Muscle of leg (tissue), 11 donors: ENCODE data around the gene WDR27. TPM values are rescaled to one million over a fixed set of nuclear protein-coding genes. Genes with fewer than 3 reads are reported as not detected.

Experiments
- DNase-seq: peaks from one replicate; pipeline ENCODE4 v3.0.0; 2013
- H3K27ac ChIP-seq: one replicate; pipeline ENCODE4 v1.5.1; 2013; ENCODE audit warnings: mild to moderate bottlenecking, low read length, control low read depth
- H3K27me3 ChIP-seq: one replicate; pipeline ENCODE4 v1.6.1; 2013; ENCODE audit warnings: low read length; ENCODE audit not compliant: control insufficient read depth, insufficient read depth
- H3K36me3 ChIP-seq: one replicate; pipeline ENCODE4 v1.6.1; 2013; ENCODE audit warnings: low read length; ENCODE audit not compliant: control insufficient read depth, insufficient read depth
- H3K4me1 ChIP-seq: one replicate; pipeline ENCODE4 v1.6.1; 2013; ENCODE audit warnings: low read length; ENCODE audit not compliant: control insufficient read depth, insufficient read depth
- H3K4me3 ChIP-seq: one replicate; pipeline ENCODE4 v1.5.1; 2013; ENCODE audit warnings: low read length, control low read depth
- H3K9me3 ChIP-seq: replicated peaks from 2 replicates; pipeline ENCODE4 v1.6.1; 2013; ENCODE audit warnings: low read depth, low read length; ENCODE audit not compliant: control insufficient read depth
- WGBS: methylation state at CpG from one replicate; pipeline ENCODE4 v1.1.5; 2013; ENCODE audit warnings: missing lambda C conversion rate; ENCODE audit not compliant: insufficient coverage; 5-methylcytosine and 5-hydroxymethylcytosine counted together
- polyA plus RNA-seq, 8 donors: library from polyadenylated mRNA; unstranded; fragments of 120-200 nt; gene quantifications; one replicate each; pipeline versions ENCODE4 v1.2.1 to v1.2.3, GENCODE V29; 2013; ENCODE audit warnings: inconsistent platforms in 1 of 8, low replicate concordance in 1 of 8; ENCODE audit not compliant: insufficient read length in 8 of 8, insufficient read depth in 1 of 8
- total RNA-seq: library from RNA; stranded (reverse); fragments of 120-200 nt; gene quantifications from one replicate; pipeline ENCODE4 v1.2.4, GENCODE V29; 2013

The WDR27 gene
- total and polyA plus RNA-seq, 9 donors, result 21.5 to 49.4 (median 30.3) TPM

GRCh38 chr6:169558378-169558773 lies 143.5 kb downstream of the WDR27 start:
- Histone ChIP-seq H3K27me3 (no peaks in the 10 kb centered on the region), H3K4me1 (no peaks in the 10 kb centered on the region), H3K9me3 (no peaks in the 10 kb centered on the region), H3K36me3 (peaks cover 11% of the 10 kb centered on the region), H3K4me3 (no peak overlapping the region), H3K27ac (no peak overlapping the region)
- 85% methylated on average over 8 of the region's 8 CpGs for WGBS
- DNase-seq, result no peak

- WGBS, result no CpG with 5 or more reads among the region's 1 CpG
- Histone ChIP-seq H3K9me3 (no peaks in the 10 kb centered on the region), H3K36me3 (peaks cover 11% of the 10 kb centered on the region), H3K27me3 (no peaks in the 10 kb centered on the region), H3K27ac (no peak overlapping the region), H3K4me1 (peaks cover 2% of the 10 kb centered on the region), H3K4me3 (no peak overlapping the region)
- no peak for DNase-seq
Measured at GRCh38 chr6:169557887-169558286, 143.9 kb downstream of the WDR27 start.

GRCh38 chr6:169556758-169557548 lies 144.9 kb downstream of the WDR27 start:
- Histone ChIP-seq H3K4me3 (no peak overlapping the region), H3K27ac (no peak overlapping the region), H3K9me3 (no peaks in the 10 kb centered on the region), H3K27me3 (no peaks in the 10 kb centered on the region), H3K4me1 (peaks cover 8% of the 10 kb centered on the region), H3K36me3 (peaks cover 11% of the 10 kb centered on the region)
- no peak for DNase-seq
- WGBS, result 81% methylated on average over 6 of the region's 13 CpGs

- DNase-seq, result no peak
- Histone ChIP-seq H3K9me3 (no peaks in the 10 kb centered on the region), H3K4me1 (peaks cover 9% of the 10 kb centered on the region), H3K27ac (no peak overlapping the region), H3K4me3 (no peak overlapping the region), H3K36me3 (peaks cover 11% of the 10 kb centered on the region), H3K27me3 (no peaks in the 10 kb centered on the region)
- WGBS, result 90% methylated on average over 2 of the region's 5 CpGs
Measured at GRCh38 chr6:169555971-169556617, 145.7 kb downstream of the WDR27 start.

- Histone ChIP-seq H3K4me3 (no peak overlapping the region), H3K4me1 (no peaks in the 10 kb centered on the region), H3K9me3 (no peaks in the 10 kb centered on the region), H3K27me3 (no peaks in the 10 kb centered on the region), H3K36me3 (no peaks in the 10 kb centered on the region), H3K27ac (no peak overlapping the region)
- WGBS, result 92% methylated on average over 4 of the region's 6 CpGs
- DNase-seq, result no peak
Measured at GRCh38 chr6:169545982-169546381, 155.8 kb downstream of the WDR27 start.

- Histone ChIP-seq H3K9me3 (no peaks in the 10 kb centered on the region), H3K4me3 (no peak overlapping the region), H3K36me3 (no peaks in the 10 kb centered on the region), H3K4me1 (no peaks in the 10 kb centered on the region), H3K27me3 (no peaks in the 10 kb centered on the region), H3K27ac (no peak overlapping the region)
- no peak for DNase-seq
Measured at GRCh38 chr6:169543704-169544103, 158.1 kb downstream of the WDR27 start.

- no CpG with 5 or more reads among the region's 1 CpG for WGBS
Measured at GRCh38 chr6:169542491-169542890, 159.3 kb downstream of the WDR27 start.

GRCh38 chr6:169539176-169539897 lies 162.5 kb downstream of the WDR27 start:
- Histone ChIP-seq H3K9me3 (peaks cover 15% of the 10 kb centered on the region), H3K27ac (no peak overlapping the region), H3K27me3 (no peaks in the 10 kb centered on the region), H3K36me3 (no peaks in the 10 kb centered on the region), H3K4me3 (no peak overlapping the region), H3K4me1 (no peaks in the 10 kb centered on the region)
- WGBS, result 56% methylated on average over 4 of the region's 5 CpGs
- DNase-seq, result no peak

More at GRCh38 chr6:169542491-169542890, 159.3 kb downstream of the WDR27 start:
- H3K9me3 ChIP-seq, result no peaks in the 10 kb centered on the region
- no peak for DNase-seq
- no peak overlapping the region for H3K27ac ChIP-seq
- H3K4me1 ChIP-seq, result no peaks in the 10 kb centered on the region
- no peaks in the 10 kb centered on the region for H3K36me3 ChIP-seq
- no peak overlapping the region for H3K4me3 ChIP-seq
- no peaks in the 10 kb centered on the region for H3K27me3 ChIP-seq

- Histone ChIP-seq H3K9me3 (peaks cover 28% of the 10 kb centered on the region), H3K27ac (no peak overlapping the region), H3K36me3 (no peaks in the 10 kb centered on the region), H3K4me3 (no peak overlapping the region), H3K27me3 (no peaks in the 10 kb centered on the region), H3K4me1 (no peaks in the 10 kb centered on the region)
- no peak for DNase-seq
- WGBS, result no CpG with 5 or more reads among the region's 5 CpGs
Measured at GRCh38 chr6:169536446-169537170, 165.2 kb downstream of the WDR27 start.

GRCh38 chr6:169534039-169534421 lies 167.8 kb downstream of the WDR27 start:
- H3K36me3 ChIP-seq, result no peaks in the 10 kb centered on the region
- H3K4me1 ChIP-seq, result peaks cover 5% of the 10 kb centered on the region
- H3K4me3 ChIP-seq, result no peak overlapping the region
- no peak for DNase-seq
- no peak overlapping the region for H3K27ac ChIP-seq
- H3K27me3 ChIP-seq, result no peaks in the 10 kb centered on the region
- no CpG with 5 or more reads among the region's 3 CpGs for WGBS
- H3K9me3 ChIP-seq, result peaks cover 28% of the 10 kb centered on the region
